Stimulated activated CD4-positive, alpha-beta T cell treated with anti-CD3 and anti-CD28 coated beads, Interleukin-2, amount 100 ng/mL, for 4 hours (primary cell): ENCODE results near the gene S100Z.
"Not testable (repeated sequence)": the region's sequence is repeated elsewhere in the genome, so short reads cannot be mapped to it uniquely, and the experiment has no call there.

Experiments used
- DNase-seq: peaks from one replicate; pipeline ENCODE4 v3.0.0-alpha.2; 2020; ENCODE audit warnings: low read depth

The S100Z gene

DNA sequence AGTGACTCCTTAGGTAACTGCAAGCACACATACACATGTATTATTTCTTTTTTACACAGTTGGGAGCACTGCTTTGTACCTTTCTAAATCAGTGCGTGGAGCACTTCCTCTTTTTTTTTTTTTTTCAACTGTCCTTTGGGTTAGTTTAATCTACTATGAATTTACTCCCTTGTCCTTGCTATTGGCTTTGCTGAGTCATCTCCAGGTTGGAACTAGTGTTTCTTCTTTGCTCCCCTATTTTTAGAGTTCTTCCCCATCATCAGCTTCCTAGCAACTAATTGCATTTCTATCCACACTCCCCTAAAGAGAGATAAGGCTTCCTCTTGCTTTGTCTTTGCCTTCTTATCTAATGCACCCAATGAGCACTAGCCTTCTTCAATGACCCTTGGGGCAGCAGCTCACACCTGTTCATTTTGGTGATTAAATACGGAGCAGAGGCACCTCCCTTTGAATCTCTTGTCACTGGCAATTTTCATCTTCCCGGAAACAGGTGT lies 24.3 kb downstream of the S100Z start:
- no peak for DNase-seq

DNA sequence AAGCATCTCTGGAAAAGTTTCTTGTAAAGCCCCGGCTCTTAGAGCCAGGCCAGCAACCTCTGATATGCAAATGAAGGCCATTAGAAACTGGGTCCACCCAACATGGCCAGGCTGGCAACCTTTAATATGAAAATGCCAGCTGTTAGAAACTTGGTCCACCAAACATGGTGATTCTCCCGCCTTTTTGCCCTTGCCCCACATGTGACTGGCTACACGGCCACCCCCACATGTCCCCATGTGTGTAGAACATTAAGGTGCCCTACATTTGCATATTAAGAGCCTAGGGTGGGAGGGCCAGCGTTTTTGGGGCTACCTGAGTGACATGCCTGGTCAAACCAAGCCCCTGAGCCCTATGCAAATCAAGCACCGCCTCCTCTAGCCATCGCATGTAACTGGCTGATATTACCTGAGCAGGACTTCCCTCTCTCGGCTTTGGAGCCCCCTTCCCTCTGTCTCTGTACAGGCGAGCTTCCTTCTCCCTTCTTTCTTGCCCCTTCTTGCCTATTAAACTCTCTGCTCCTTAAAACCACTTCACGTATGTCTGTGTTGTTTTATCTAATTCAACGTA lies 39.0 kb downstream of the S100Z start:
- no peak for DNase-seq

- no peak for DNase-seq
Observed at GRCh38 chr5:76893294-76893693, 43.5 kb downstream of the S100Z start.

GRCh38 chr5:76896196-76896595 lies 46.4 kb downstream of the S100Z start:
- DNase-seq = no peak

DNA sequence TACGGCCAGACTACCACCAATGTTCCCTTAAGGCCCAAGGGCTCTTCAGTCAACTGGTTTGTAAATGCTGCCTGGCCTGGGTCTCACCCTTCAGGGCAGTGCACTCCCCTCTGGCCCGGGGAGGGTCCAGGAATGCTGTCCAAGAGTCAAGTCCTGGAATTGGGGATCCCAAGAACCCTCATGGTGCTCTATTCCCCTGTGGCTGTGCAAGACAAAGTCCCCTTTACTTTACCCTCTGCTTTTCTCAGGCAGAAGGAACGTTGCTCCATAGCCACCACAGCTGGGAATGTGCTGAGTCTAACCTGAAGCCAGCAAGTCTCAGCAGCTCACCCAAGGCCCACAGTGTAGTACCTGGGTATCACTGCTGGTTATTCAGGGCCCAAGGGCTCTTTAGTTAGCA lies 51.7 kb downstream of the S100Z start:
- no peak for DNase-seq

DNA sequence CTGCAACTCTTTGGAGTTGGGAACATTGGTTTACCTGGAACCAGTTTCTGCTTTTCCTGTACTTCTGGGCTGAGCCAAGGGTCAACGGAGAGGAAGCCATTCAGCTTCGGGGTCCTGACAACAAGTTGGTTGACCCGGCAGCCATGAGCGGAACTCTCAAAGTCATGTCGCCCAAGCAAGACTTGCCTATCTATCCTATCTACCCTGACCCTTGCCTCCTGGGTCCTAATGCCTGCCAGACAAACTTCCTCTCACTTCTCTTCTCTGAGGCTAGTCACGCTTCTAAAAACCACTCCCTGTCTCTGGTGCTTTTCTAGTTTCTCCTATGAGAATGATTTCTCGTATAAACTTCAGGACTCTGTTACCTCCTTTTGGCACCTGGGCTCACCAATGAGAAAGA lies 58.4 kb downstream of the S100Z start:
- no peak for DNase-seq

DNA sequence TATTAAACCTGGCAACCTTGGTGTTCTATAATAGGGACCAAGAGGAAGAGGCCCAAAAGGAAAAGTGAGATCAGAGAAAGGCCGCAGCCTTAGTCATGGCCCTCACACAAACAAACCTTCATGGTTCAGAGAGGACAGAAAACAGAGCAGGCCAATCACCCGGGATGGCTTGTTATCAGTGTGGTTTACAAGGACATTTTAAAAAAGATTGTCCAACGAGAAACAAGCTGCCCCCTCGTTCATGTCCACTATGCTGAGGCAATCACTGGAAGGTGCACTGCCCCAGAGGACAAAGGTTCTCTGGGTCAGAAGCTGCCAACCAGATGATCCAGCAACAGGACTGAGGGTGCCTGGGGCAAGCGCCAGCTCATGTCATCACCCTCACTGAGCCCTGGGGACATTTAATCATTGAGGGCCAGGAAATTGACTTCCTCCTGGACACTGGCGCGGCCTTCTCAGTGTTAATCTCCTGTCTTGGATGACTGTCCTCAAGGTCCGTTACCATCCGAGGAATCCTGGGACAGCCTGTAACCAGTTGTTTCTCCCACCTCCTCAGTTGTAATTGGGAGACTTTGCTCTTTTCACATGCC lies 60.6 kb downstream of the S100Z start:
- not testable (repeated sequence) for DNase-seq

GRCh38 chr5:76914671-76915070 lies 64.9 kb downstream of the S100Z start:
- DNase-seq = not testable (repeated sequence)

GRCh38 chr5:76918539-76918938 lies 68.7 kb downstream of the S100Z start:
- DNase-seq = no peak

GRCh38 chr5:76920491-76920890 lies 70.7 kb downstream of the S100Z start:
- DNase-seq = no peak

- no peak for DNase-seq
Observed at GRCh38 chr5:76926329-76927105, 76.7 kb downstream of the S100Z start.

DNA sequence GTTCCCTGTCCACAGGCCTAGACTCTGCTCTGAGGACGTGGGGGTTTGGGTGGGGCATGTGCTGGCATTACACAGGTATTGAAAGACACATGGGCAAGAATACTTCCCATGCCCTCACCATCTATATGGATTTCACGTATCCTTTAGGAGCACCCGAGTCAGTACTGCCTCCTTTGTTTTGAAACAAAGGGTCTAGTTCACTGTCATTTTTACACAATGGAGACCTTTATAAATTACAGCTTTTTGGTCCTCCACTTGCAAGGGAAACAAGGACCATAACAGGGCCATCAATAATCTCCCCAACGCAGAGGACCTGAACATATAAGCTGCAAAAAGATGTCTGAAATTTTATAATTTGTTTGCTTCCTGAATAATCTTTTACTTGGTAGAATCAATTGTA lies 78.1 kb downstream of the S100Z start:
- DNase-seq = no peak

DNA sequence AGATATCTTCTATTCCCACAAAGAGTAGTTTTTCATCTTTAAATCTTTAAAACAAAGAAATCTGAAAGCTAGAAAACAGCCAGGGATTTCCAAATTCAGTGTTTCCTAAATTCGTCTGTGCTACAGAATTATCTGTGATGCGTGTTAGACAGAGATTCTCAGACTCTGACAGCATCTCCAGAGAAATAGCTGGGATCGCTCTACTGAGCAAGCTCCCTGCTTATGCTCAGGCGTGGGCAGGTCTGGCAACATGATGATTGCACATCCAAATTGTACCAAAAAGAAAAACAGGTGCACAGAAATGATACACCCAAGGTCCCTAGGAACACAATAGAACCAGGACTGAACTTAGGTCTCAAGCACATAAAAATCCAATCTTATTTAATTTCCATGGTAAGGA lies 80.3 kb downstream of the S100Z start:
- no peak for DNase-seq

GRCh38 chr5:76938177-76938576 lies 88.4 kb downstream of the S100Z start:
- DNase-seq = no peak

- no peak for DNase-seq
Observed at GRCh38 chr5:76941000-76941399, 91.2 kb downstream of the S100Z start.

- DNase-seq = no peak
Observed at GRCh38 chr5:76941442-76941841, 91.6 kb downstream of the S100Z start.

GRCh38 chr5:76942581-76942980 lies 92.8 kb downstream of the S100Z start:
- DNase-seq = no peak

- DNase-seq = no peak
Observed at GRCh38 chr5:76943006-76943405, 93.2 kb downstream of the S100Z start.

GRCh38 chr5:76944638-76945037 lies 94.8 kb downstream of the S100Z start:
- no peak for DNase-seq

DNA sequence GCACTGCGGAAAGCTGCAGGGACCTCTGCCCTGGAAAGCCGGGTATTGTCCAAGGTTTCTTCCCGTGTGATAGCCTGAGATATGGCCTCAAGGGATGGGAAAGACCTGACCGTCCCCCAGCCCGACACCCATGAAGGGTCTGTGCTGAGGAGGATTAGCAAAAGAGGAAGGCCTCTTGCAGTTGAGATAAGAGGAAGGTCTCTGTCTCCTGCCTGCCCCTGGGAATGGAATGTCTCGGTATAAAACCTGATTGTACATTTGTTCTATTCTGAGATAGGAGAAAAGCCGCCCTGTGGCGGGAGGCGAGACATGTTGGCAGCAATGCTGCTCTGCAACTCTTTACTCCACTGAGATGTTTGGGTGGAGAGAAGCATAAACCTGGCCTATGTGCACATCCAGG lies 95.4 kb downstream of the S100Z start:
- not testable (repeated sequence) for DNase-seq

GRCh38 chr5:76946090-76946489 lies 96.3 kb downstream of the S100Z start:
- DNase-seq = no peak

- no peak for DNase-seq
Observed at GRCh38 chr5:76947082-76947503, 97.3 kb downstream of the S100Z start.

- DNase-seq = no peak
Observed at GRCh38 chr5:76952795-76953536, 103.2 kb downstream of the S100Z start, which contains the start of gene CRHBP. Gene CRHBP, plus strand, starts transcription at chr5:76953045. Its CDS starts 90 bp downstream, at chr5:76953135.
